K562 (cell line): ENCODE data around the gene IL1RAPL2. TPM values are rescaled to one million over a fixed set of nuclear protein-coding genes. Genes with fewer than 3 reads are reported as not detected.

Experiments used
- ATAC-seq: fragments of 200-7000 bp; cut with Tn5 transposase; 3 replicates; pipeline ENCODE4 v1.9.1; 2020; ENCODE audit warnings: moderate library complexity
- BruUV-seq: library from RNA; stranded (reverse); fragments of 400-500 nt; replicated peaks from 2 replicates; lab custom pipeline; 2021; lab: Mats Ljungman, UMichigan
- CTCF ChIA-PET: fragments of 300-600 bp; formaldehyde crosslinking; extraction: SDS; loops from one replicate; lab custom pipeline; 2021; ENCODE audit warnings: low intra/inter-chr PET ratio; lab: Yijun Ruan, JAX
- POLR2A ChIA-PET: fragments of 300-600, 350-650 bp; sonication (Branson Sonifier 250); formaldehyde crosslinking; extraction: SDS; loops from one replicate; lab custom pipeline; 2021; ENCODE audit warnings: antibody characterized with exemption, inconsistent platforms; lab: Yijun Ruan, JAX
- DNase-seq, 4 experiments: peaks; one replicate each; pipeline versions ENCODE4 v3.0.0 to v3.0.0-alpha.2; 2011 to 2018; ENCODE audit warnings: low spot score in 3 of 4, mixed read lengths in 3 of 4; ENCODE audit errors: extremely low read depth in 1 of 4
- FAIRE-seq: peaks from 2 replicates; lab custom pipeline; 2011; peaks lifted over from hg19 to GRCh38; lab: Jason Lieb, UNC
- H2AFZ ChIP-seq: 2 replicates; pipeline ENCODE4 v1.6.0; 2011; ENCODE audit warnings: low read depth, low read length, control low read depth, inconsistent platforms
- H3K27ac ChIP-seq: fragments of 200-600 bp; 3 replicates; pipeline ENCODE4 v1.8.0; 2011; ENCODE audit warnings: low read depth, mild to moderate bottlenecking, control low read depth, inconsistent platforms, low read length, moderate library complexity, mixed read lengths; ENCODE audit errors: extremely low read depth
- H3K27me3 ChIP-seq, 2 experiments: fragments of 300-600 bp in 1 of 2; 2 replicates in 1 of 2; 3 replicates in 1 of 2; pipeline versions ENCODE4 v1.6.0 to v1.8.0; 2011; ENCODE audit warnings: inconsistent platforms in 2 of 2, low read length in 2 of 2, mild to moderate bottlenecking in 1 of 2, mixed read lengths in 1 of 2, moderate library complexity in 1 of 2; ENCODE audit not compliant: control insufficient read depth in 2 of 2, insufficient read depth in 2 of 2
- H3K36me3 ChIP-seq: fragments of 300-600 bp; 3 replicates; pipeline ENCODE4 v1.8.0; 2011; ENCODE audit warnings: mild to moderate bottlenecking, low read length, inconsistent platforms; ENCODE audit not compliant: control insufficient read depth, insufficient read depth
- H3K4me1 ChIP-seq, 2 experiments: fragments of 200-600 bp in 1 of 2; replicated peaks in 1 of 2; 2 replicates in 1 of 2; 3 replicates in 1 of 2; pipeline versions ENCODE4 v1.5.1 to v1.8.0; 2011; ENCODE audit warnings: inconsistent platforms in 2 of 2, low read length in 2 of 2, mild to moderate bottlenecking in 1 of 2, mixed read lengths in 1 of 2, moderate library complexity in 1 of 2; ENCODE audit not compliant: control insufficient read depth in 2 of 2, insufficient read depth in 2 of 2
- H3K4me2 ChIP-seq: 2 replicates; pipeline ENCODE4 v1.6.1; 2011; ENCODE audit warnings: low read length, control low read depth, inconsistent platforms, mixed read lengths; ENCODE audit not compliant: insufficient read depth
- H3K4me3 ChIP-seq: fragments of 200-600 bp; sonication (generic), shearing (Covaris generic); 2 replicates; pipeline ENCODE4 v1.5.1; 2016; ENCODE audit warnings: control low read depth, inconsistent platforms
- H3K79me2 ChIP-seq: fragments of 200-600 bp; 3 replicates; pipeline ENCODE4 v1.8.0; 2011; ENCODE audit warnings: low read length, inconsistent platforms; ENCODE audit not compliant: control insufficient read depth, insufficient read depth
- H3K9ac ChIP-seq, 2 experiments: 2 replicates each; pipeline versions ENCODE4 v1.6.0 to v1.6.1; 2011; ENCODE audit warnings: low read depth in 2 of 2, low read length in 2 of 2, control low read depth in 1 of 2, inconsistent platforms in 1 of 2, mild to moderate bottlenecking in 1 of 2, mixed read lengths in 1 of 2; ENCODE audit not compliant: insufficient read depth in 1 of 2
- H3K9me1 ChIP-seq: one replicate; pipeline ENCODE4 v1.6.0; 2011; ENCODE audit warnings: inconsistent platforms, mild to moderate bottlenecking, low read length, moderate library complexity; ENCODE audit not compliant: control insufficient read depth, insufficient read depth
- H3K9me3 ChIP-seq: replicated peaks from 2 replicates; pipeline ENCODE4 v1.5.1; 2011; ENCODE audit warnings: low read depth, low read length, inconsistent platforms; ENCODE audit not compliant: control insufficient read depth, insufficient read depth
- H4K20me1 ChIP-seq: replicated peaks from 2 replicates; pipeline ENCODE4 v1.6.1; 2011; ENCODE audit warnings: low read length, inconsistent platforms, mixed read lengths; ENCODE audit not compliant: control insufficient read depth, insufficient read depth
- DMBX1 ChIP-seq: fragments of 250-450 bp; sonication (Bioruptor Pico); IDR thresholded peaks from 2 replicates; pipeline ENCODE4 v1.8.0; 2022; ENCODE audit warnings: inconsistent platforms, mild to moderate bottlenecking, moderate library complexity, borderline replicate concordance
- ELF2 ChIP-seq: fragments of 250-450 bp; sonication (Bioruptor Pico); IDR thresholded peaks from 2 replicates; pipeline ENCODE4 v1.5.0; 2021; ENCODE audit warnings: mild to moderate bottlenecking
- MLX ChIP-seq, 2 experiments: fragments of 450-650 bp in 1 of 2; sonication (generic) in 1 of 2; formaldehyde crosslinking; conservative IDR thresholded peaks; 2 replicates each; pipeline versions ENCODE4 v1.4.0 to v1.8.1; 2020 to 2022; ENCODE audit warnings: mild to moderate bottlenecking in 1 of 2, missing genetic modification reagents in 1 of 2
- NFYB ChIP-seq: IDR thresholded peaks from 2 replicates; pipeline ENCODE4 v1.6.1; 2011; ENCODE audit warnings: mild to moderate bottlenecking, moderate library complexity; ENCODE audit not compliant: insufficient read length; ENCODE audit errors: extremely low read depth
- ZNF217 ChIP-seq: sonication (generic); formaldehyde crosslinking; IDR thresholded peaks from 2 replicates; pipeline ENCODE4 v1.8.0; 2022; ENCODE audit warnings: mild to moderate bottlenecking, missing genetic modification reagents
- ZNF232 ChIP-seq: sonication (generic); formaldehyde crosslinking; IDR thresholded peaks from 2 replicates; pipeline ENCODE4 v1.8.0; 2022; ENCODE audit warnings: mild to moderate bottlenecking, missing genetic modification reagents
- ZNF583 ChIP-seq: fragments of 250-450 bp; sonication (Bioruptor Pico); IDR thresholded peaks from 2 replicates; pipeline ENCODE4 v1.4.0; 2020
- ZNF764 ChIP-seq: fragments of 250-450 bp; sonication (Bioruptor Pico); IDR thresholded peaks from 2 replicates; pipeline ENCODE4 v1.4.0; 2020; ENCODE audit warnings: low read depth, mild to moderate bottlenecking, moderate library complexity
- ZSCAN29 ChIP-seq: fragments of 450-650 bp; IDR thresholded peaks from 2 replicates; pipeline ENCODE4 v1.6.1; 2017
- WGBS: fragments of 100-300 bp; shearing (Covaris generic); methylation state at CpG from one replicate; pipeline ENCODE4 v1.1.6; 2016; ENCODE audit warnings: low coverage, mixed read lengths; ENCODE audit not compliant: insufficient coverage; ENCODE audit errors: missing lambda C conversion rate; 5-methylcytosine and 5-hydroxymethylcytosine counted together
- in situ Hi-C: fragments of 300-500 bp; cut with MboI; formaldehyde crosslinking; loops from 4 replicates; pipeline ENCODE4 v1.15.0; 2018; ENCODE audit warnings: inconsistent platforms, mixed read lengths
- intact Hi-C: fragments of 100-400 bp; cut with micrococcal nuclease; formaldehyde crosslinking; loops from 2 replicates; pipeline ENCODE4 v1.14.2; 2022
- polyA plus RNA-seq, 8 experiments: library from polyadenylated mRNA; depleted of rRNA in 4 of 8; stranded (reverse) in 5 of 8; unstranded in 3 of 8; fragments of >200 nt; fragmentation: Nextera tagmentation in 2 of 8; fragmentation: Illumina TruSeq in 1 of 8; extraction: Ambion mirVana in 2 of 8; extraction: Trizol in 1 of 8; gene quantifications; 2 replicates each; pipeline versions ENCODE4 v1.2.1 to v1.2.3, GENCODE V29; 2011 to 2014; ENCODE audit warnings: inconsistent platforms in 1 of 8, missing spikeins in 1 of 8
- total RNA-seq, 7 experiments: library from RNA; depleted of rRNA in 6 of 7; stranded (reverse); fragments of >200 nt in 6 of 7; fragmentation: Illumina TruSeq in 2 of 7; extraction: Trizol in 2 of 7; gene quantifications; 2 replicates each; pipeline versions ENCODE4 v1.2.1 to v1.2.3, GENCODE V29; 2011 to 2021; ENCODE audit warnings: low replicate concordance in 1 of 7
- TF ChIP-seq, protein P1 (sequence below): fragments of 150-350 bp; conservative IDR thresholded peaks from 2 replicates; pipeline ENCODE4 v1.6.1; 2014; ENCODE audit warnings: low read length
- TF ChIP-seq, protein P2 (sequence below): fragments of 250-450 bp; sonication (Bioruptor Pico); IDR thresholded peaks from 2 replicates; pipeline ENCODE4 v1.4.0; 2020; ENCODE audit warnings: mild to moderate bottlenecking
- TF ChIP-seq, protein P3 (sequence below): fragments of 450-650 bp; IDR thresholded peaks from 2 replicates; pipeline ENCODE4 v1.6.1; 2016; ENCODE audit warnings: low read depth, mild to moderate bottlenecking, moderate library complexity

Gene IL1RAPL2
- total and polyA plus RNA-seq, 9 of the 15 experiments (the other 6 are each of a cell fraction or from before 2014, with no cell fraction given): not detected

DNA sequence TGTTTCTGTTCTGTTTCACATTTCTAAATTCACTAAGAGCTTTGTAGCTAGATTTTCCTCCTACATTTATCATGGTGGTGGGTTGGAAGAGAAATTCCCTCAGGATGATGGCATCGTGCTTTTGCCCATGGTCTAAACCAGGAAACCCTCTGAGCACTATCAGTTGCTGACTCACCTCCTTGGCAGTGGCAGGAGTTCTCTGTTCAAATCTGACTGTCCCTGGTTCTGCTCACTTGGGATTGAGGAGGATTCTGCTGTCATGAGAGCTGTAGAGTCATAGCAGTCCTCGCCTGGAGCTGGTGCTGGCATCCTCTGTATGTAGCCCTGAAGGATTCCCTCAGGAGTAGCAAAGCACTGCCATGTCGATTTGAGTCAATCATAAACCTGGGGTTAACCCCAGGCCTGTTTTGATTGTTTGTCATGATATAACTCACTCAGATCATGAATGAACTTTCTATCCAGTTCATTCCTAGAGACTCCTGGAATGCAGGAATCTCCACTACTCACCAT lies 645.1 kb downstream of the IL1RAPL2 start (continued):
- TF ChIP-seq, protein P1, sequence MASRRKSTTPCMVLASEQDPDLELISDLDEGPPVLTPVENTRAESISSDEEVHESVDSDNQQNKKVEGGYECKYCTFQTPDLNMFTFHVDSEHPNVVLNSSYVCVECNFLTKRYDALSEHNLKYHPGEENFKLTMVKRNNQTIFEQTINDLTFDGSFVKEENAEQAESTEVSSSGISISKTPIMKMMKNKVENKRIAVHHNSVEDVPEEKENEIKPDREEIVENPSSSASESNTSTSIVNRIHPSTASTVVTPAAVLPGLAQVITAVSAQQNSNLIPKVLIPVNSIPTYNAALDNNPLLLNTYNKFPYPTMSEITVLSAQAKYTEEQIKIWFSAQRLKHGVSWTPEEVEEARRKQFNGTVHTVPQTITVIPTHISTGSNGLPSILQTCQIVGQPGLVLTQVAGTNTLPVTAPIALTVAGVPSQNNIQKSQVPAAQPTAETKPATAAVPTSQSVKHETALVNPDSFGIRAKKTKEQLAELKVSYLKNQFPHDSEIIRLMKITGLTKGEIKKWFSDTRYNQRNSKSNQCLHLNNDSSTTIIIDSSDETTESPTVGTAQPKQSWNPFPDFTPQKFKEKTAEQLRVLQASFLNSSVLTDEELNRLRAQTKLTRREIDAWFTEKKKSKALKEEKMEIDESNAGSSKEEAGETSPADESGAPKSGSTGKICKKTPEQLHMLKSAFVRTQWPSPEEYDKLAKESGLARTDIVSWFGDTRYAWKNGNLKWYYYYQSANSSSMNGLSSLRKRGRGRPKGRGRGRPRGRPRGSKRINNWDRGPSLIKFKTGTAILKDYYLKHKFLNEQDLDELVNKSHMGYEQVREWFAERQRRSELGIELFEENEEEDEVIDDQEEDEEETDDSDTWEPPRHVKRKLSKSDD: no peak
- TF ChIP-seq ZNF764 (CRISPR knock-in tag): no peak
- TF ChIP-seq ZSCAN29: no peak

- no peak for FAIRE-seq
- no peaks in the 10 kb centered on the region for H3K9me1 ChIP-seq
- no TSS peak for BruUV-seq
- H3K4me2 ChIP-seq: no peak overlapping the region
- WGBS: 2% methylated on average over 12 of the region's 26 CpGs
- H3K27ac ChIP-seq: no peak overlapping the region
- no peak for ATAC-seq
- no peaks in the 10 kb centered on the region for H3K79me2 ChIP-seq
- no peaks in the 10 kb centered on the region for H3K27me3 ChIP-seq
- H4K20me1 ChIP-seq: no peaks in the 10 kb centered on the region
- H3K36me3 ChIP-seq: no peaks in the 10 kb centered on the region
- no peak overlapping the region for H2AFZ ChIP-seq
- intact Hi-C loops: no loop called here
- H3K9ac ChIP-seq: no peak overlapping the region
- H3K4me1 ChIP-seq: no peaks in the 10 kb centered on the region
- in situ Hi-C loops: no loop called here
- TF ChIP-seq ZNF217 (CRISPR knock-in tag) (no peak), NFYB (no peak), DMBX1 (no peak), MLX (CRISPR knock-in tag; conservative IDR thresholded peaks at IDR 0.05) (no peak), ZNF583 (CRISPR knock-in tag) (no peak), ELF2 (CRISPR knock-in tag) (no peak), ZNF232 (no peak)
- TF ChIP-seq, protein P2, sequence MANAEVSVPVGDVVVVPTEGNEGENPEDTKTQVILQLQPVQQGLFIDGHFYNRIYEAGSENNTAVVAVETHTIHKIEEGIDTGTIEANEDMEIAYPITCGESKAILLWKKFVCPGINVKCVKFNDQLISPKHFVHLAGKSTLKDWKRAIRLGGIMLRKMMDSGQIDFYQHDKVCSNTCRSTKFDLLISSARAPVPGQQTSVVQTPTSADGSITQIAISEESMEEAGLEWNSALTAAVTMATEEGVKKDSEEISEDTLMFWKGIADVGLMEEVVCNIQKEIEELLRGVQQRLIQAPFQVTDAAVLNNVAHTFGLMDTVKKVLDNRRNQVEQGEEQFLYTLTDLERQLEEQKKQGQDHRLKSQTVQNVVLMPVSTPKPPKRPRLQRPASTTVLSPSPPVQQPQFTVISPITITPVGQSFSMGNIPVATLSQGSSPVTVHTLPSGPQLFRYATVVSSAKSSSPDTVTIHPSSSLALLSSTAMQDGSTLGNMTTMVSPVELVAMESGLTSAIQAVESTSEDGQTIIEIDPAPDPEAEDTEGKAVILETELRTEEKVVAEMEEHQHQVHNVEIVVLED (CRISPR knock-in tag): no peak
- TF ChIP-seq, protein P3, sequence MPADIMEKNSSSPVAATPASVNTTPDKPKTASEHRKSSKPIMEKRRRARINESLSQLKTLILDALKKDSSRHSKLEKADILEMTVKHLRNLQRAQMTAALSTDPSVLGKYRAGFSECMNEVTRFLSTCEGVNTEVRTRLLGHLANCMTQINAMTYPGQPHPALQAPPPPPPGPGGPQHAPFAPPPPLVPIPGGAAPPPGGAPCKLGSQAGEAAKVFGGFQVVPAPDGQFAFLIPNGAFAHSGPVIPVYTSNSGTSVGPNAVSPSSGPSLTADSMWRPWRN: no peak
- ChIA-PET CTCF (no interaction called here), POLR2A (no interaction called here)
- no peaks in the 10 kb centered on the region for H3K9me3 ChIP-seq
- no peak for DNase-seq
- no peak overlapping the region for H3K4me3 ChIP-seq
These were observed 653.7 kb downstream of the IL1RAPL2 start for GRCh38 chrX:105219454-105220401.
